Measurements from ENCODE around the gene TRAPPC8. TPM values are rescaled to one million over a fixed set of nuclear protein-coding genes. Genes with fewer than 3 reads are reported as not detected.
"Not testable (repeated sequence)": the region's sequence is repeated elsewhere in the genome, so short reads cannot be mapped to it uniquely, and the experiment has no call there.

The TRAPPC8 gene
- total RNA-seq, 2 experiments from 2014 or later, result 22.8 to 23.4 TPM

DNA sequence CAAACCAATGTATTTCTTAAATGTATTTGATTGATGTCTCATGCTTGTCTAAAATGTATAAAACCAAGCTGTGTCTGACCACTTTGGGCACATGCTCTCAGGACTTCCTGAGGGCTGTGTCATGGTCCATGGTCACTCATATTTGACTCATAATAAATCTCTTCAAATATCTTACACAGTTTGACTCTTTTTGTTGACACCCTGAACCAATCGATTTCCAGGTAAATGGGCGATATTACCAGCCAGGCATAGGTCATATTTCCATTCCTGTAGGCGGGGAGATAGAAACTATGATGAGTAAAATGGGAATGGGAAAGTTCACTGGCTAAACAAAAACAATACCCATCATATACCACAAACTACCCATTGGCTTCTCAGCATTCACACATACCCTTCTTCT, 9.3 kb upstream of the TRAPPC8 start:
- Histone ChIP-seq H3K4me2 (ENCODE audit: low read length) (no peak overlapping the region), H3K27ac (ENCODE audit: low read depth, low read length, poor library complexity, severe bottlenecking) (no peak overlapping the region), H3K36me3 (ENCODE audit: insufficient read depth, low read length) (no peaks in the 10 kb centered on the region), H3K4me3 (ENCODE audit: low read depth, low read length, poor library complexity, severe bottlenecking) (no peak overlapping the region), H3K4me1 (ENCODE audit: insufficient read depth, low read length, poor library complexity, severe bottlenecking) (no peaks in the 10 kb centered on the region), H3K9me3 (ENCODE audit: low read length) (no peaks in the 10 kb centered on the region), H3K79me2 (ENCODE audit: insufficient read depth, low read depth, low read length) (no peaks in the 10 kb centered on the region), H4K20me1 (ENCODE audit: insufficient read depth, low read length) (no peaks in the 10 kb centered on the region), H3K9me2 (ENCODE audit: insufficient read depth, low read length) (no peaks in the 10 kb centered on the region), H2AFZ (ENCODE audit: low read length) (no peak overlapping the region)
- no TSS peak for BruUV-seq (replicated peaks)
- intact Hi-C loops (cut with micrococcal nuclease; ENCODE audit: unreplicated experiment), result loop anchor here (10.0 kb wide), 2 partner anchors 137 to 217 kb away; no protein-coding TSS in a partner anchor
- no peak for DNase-seq (ENCODE audit: low spot score)
- no peak for TF ChIP-seq EZH2phosphoT487 (IDR thresholded peaks at IDR 0.05; ENCODE audit: borderline replicate concordance, low read depth, low read length)
- TF ChIP-seq, protein P1, sequence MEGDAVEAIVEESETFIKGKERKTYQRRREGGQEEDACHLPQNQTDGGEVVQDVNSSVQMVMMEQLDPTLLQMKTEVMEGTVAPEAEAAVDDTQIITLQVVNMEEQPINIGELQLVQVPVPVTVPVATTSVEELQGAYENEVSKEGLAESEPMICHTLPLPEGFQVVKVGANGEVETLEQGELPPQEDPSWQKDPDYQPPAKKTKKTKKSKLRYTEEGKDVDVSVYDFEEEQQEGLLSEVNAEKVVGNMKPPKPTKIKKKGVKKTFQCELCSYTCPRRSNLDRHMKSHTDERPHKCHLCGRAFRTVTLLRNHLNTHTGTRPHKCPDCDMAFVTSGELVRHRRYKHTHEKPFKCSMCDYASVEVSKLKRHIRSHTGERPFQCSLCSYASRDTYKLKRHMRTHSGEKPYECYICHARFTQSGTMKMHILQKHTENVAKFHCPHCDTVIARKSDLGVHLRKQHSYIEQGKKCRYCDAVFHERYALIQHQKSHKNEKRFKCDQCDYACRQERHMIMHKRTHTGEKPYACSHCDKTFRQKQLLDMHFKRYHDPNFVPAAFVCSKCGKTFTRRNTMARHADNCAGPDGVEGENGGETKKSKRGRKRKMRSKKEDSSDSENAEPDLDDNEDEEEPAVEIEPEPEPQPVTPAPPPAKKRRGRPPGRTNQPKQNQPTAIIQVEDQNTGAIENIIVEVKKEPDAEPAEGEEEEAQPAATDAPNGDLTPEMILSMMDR (conservative IDR thresholded peaks at IDR 0.05; ENCODE audit: low read length), result no peak
- ChIA-PET POLR2A (no interaction called here), CTCF (ENCODE audit: unreplicated experiment) (no interaction called here)

DNA sequence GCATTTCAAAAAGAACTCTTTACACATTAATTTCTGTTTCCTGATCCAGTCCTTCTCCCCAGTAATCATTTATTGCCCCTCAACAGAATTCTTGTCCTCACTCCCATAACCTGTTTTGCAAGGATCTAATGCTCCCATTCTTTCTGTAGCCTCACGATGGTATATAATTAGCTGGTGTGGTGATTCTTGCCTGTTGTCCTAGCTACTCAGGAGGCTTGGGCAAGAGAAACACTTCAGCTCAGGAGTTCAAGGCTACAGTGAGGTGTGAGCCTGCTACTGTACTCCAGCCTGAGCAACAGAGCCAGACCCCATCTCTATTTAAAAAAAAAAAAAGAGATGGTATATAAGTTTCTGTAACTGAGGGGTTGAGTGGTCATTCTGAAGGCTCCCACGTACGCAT, 7.7 kb upstream of the TRAPPC8 start:
- Histone ChIP-seq H3K79me2 (ENCODE audit: insufficient read depth, low read depth, low read length) (no peaks in the 10 kb centered on the region), H3K4me3 (ENCODE audit: low read depth, low read length, poor library complexity, severe bottlenecking) (no peak overlapping the region), H4K20me1 (ENCODE audit: insufficient read depth, low read length) (no peaks in the 10 kb centered on the region), H3K4me1 (ENCODE audit: insufficient read depth, low read length, poor library complexity, severe bottlenecking) (no peaks in the 10 kb centered on the region), H3K9me2 (ENCODE audit: insufficient read depth, low read length) (no peaks in the 10 kb centered on the region), H3K4me2 (ENCODE audit: low read length) (no peak overlapping the region), H3K36me3 (ENCODE audit: insufficient read depth, low read length) (no peaks in the 10 kb centered on the region), H2AFZ (ENCODE audit: low read length) (no peak overlapping the region), H3K27ac (ENCODE audit: low read depth, low read length, poor library complexity, severe bottlenecking) (no peak overlapping the region), H3K9me3 (ENCODE audit: low read length) (no peaks in the 10 kb centered on the region)
- ChIA-PET CTCF (ENCODE audit: unreplicated experiment) (no interaction called here), POLR2A (no interaction called here)
- TF ChIP-seq EZH2phosphoT487 (IDR thresholded peaks at IDR 0.05; ENCODE audit: borderline replicate concordance, low read depth, low read length), result no peak
- TF ChIP-seq, protein P1 (conservative IDR thresholded peaks at IDR 0.05; ENCODE audit: low read length), result no peak
- DNase-seq (ENCODE audit: low spot score), result no peak
- BruUV-seq (replicated peaks), result no TSS peak
- intact Hi-C loops (cut with micrococcal nuclease; ENCODE audit: unreplicated experiment), result loop anchor here (10.0 kb wide), 2 partner anchors 136 to 216 kb away; no protein-coding TSS in a partner anchor

DNA sequence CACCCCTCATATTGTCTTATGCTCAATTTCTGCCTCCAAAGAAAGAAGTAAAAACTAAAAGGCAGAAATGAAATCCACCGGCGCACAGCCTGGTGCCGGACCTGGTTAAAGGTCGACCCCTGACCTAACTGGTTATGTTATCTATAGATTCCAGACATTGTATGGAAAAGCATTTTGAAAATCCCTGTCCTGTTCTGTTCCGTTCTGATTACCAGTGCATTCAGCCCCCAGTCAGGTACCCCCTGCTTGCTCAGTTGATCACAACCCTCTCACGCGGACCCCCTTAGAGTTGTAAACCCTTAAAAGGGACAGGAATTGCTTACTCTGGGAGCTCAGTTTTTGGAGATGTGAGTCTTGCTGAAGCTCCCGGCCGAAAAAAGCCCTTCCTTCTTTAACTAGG, 5.4 kb upstream of the TRAPPC8 start:
- H3K36me3 ChIP-seq (ENCODE audit: insufficient read depth, low read length); H3K4me3 ChIP-seq (ENCODE audit: low read depth, low read length, poor library complexity, severe bottlenecking); H3K4me2 ChIP-seq (ENCODE audit: low read length); BruUV-seq (replicated peaks); H3K9me3 ChIP-seq (ENCODE audit: low read length); H2AFZ ChIP-seq (ENCODE audit: low read length); H3K27ac ChIP-seq (ENCODE audit: low read depth, low read length, poor library complexity, severe bottlenecking); H3K4me1 ChIP-seq (ENCODE audit: insufficient read depth, low read length, poor library complexity, severe bottlenecking); H4K20me1 ChIP-seq (ENCODE audit: insufficient read depth, low read length); intact Hi-C loops (cut with micrococcal nuclease; ENCODE audit: unreplicated experiment); DNase-seq (ENCODE audit: low spot score); H3K9me2 ChIP-seq (ENCODE audit: insufficient read depth, low read length); CTCF ChIA-PET (ENCODE audit: unreplicated experiment): not testable (repeated sequence)
- H3K79me2 ChIP-seq (ENCODE audit: insufficient read depth, low read depth, low read length), result peaks cover 13% of the 10 kb centered on the region; the same call in 1 of the 2 replicates
- POLR2A ChIA-PET, result interaction anchor here (0.6 kb wide), 1 partner anchor 87 kb away, joined by 3 read pairs; no protein-coding TSS in a partner anchor
